H1 (cell line): ENCODE measurements around the gene GLUD1. TPM values are rescaled to one million over a fixed set of nuclear protein-coding genes. Genes with fewer than 3 reads are reported as not detected.

Source experiments
- CEBPB ChIP-seq: IDR thresholded peaks from 2 replicates; pipeline ENCODE4 v1.6.1; 2012; ENCODE audit warnings: low read depth, low read length
- CHD7 ChIP-seq: fragments of 300-600 bp; sonication (generic); IDR thresholded peaks from 2 replicates; pipeline ENCODE4 v1.7.1; 2012; ENCODE audit warnings: low read length, moderate library complexity, mild to moderate bottlenecking, inconsistent platforms; ENCODE audit not compliant: insufficient replicate concordance
- EP300 ChIP-seq, 2 experiments: IDR thresholded peaks; 1 replicate in 1 of 2; 2 replicates in 1 of 2; pipeline ENCODE4 v1.6.1; 2011 to 2012; ENCODE audit warnings: low read depth in 2 of 2, low read length in 2 of 2, mild to moderate bottlenecking in 2 of 2, borderline replicate concordance in 1 of 2, inconsistent platforms in 1 of 2, moderate library complexity in 1 of 2
- HDAC2 ChIP-seq, 2 experiments: fragments of 300-600 bp in 1 of 2; sonication (generic) in 1 of 2; IDR thresholded peaks; 2 replicates each; pipeline ENCODE4 v1.6.1; 2011 to 2012; ENCODE audit warnings: low read depth in 2 of 2, low read length in 2 of 2, mild to moderate bottlenecking in 2 of 2, moderate library complexity in 2 of 2, borderline replicate concordance in 1 of 2, inconsistent platforms in 1 of 2
- JUND ChIP-seq: IDR thresholded peaks from 2 replicates; pipeline ENCODE4 v1.6.1; 2011; ENCODE audit warnings: mild to moderate bottlenecking, improper control_type of control experiment, low read length
- POLR2AphosphoS5 ChIP-seq: IDR thresholded peaks from 2 replicates; pipeline ENCODE4 v1.6.1; 2011; ENCODE audit warnings: low read depth, low read length
- RFX5 ChIP-seq: IDR thresholded peaks from 2 replicates; pipeline ENCODE4 v1.6.1; 2011; ENCODE audit warnings: low read depth, low read length, improper control_type of control experiment, borderline replicate concordance
- RNF2 ChIP-seq: fragments of 200-900, 300-1000 bp; sonication (generic); IDR thresholded peaks from 2 replicates; pipeline ENCODE4 v1.7.1; 2016; ENCODE audit warnings: borderline replicate concordance, low read depth, mild to moderate bottlenecking, antibody characterized with exemption, low read length; ENCODE audit not compliant: poor library complexity, severe bottlenecking; ENCODE audit errors: missing control alignments
- polyA plus RNA-seq, 7 experiments: library from polyadenylated mRNA; depleted of rRNA in 3 of 7; stranded (reverse) in 5 of 7; unstranded in 2 of 7; fragments of >200 nt in 5 of 7; fragments of 200-250 nt in 2 of 7; gene quantifications; 1 replicate in 5 of 7; 2 replicates in 1 of 7; 4 replicates in 1 of 7; pipeline versions ENCODE4 v1.2.1 to v1.2.3, GENCODE V29; 2011 to 2013; ENCODE audit warnings: missing spikeins in 2 of 7, mixed read lengths in 2 of 7
- total RNA-seq: library from RNA; stranded (reverse); fragmentation: NEBNext Ultra II Directional; extraction: Animal tissue kit (Norgen Biotek cat#: 25700); gene quantifications from 2 replicates; pipeline ENCODE4 v1.2.1, GENCODE V29; 2021

The GLUD1 gene
- total and polyA plus RNA-seq, 2 of the 8 experiments (the other 6 are each of a cell fraction or from before 2014, with no cell fraction given) = 41.0 to 96.2 TPM

GRCh38 chr10:87092376-87092860, 2.2 kb downstream of the GLUD1 start (continued):
- no peak for TF ChIP-seq CHD7
- TF ChIP-seq JUND = no peak
- no peak for TF ChIP-seq CEBPB
- TF ChIP-seq RFX5 = no peak
- no peak for TF ChIP-seq POLR2AphosphoS5
- no peak for TF ChIP-seq HDAC2 (IDR thresholded peaks at IDR 0.05; ENCODE audit: borderline replicate concordance in 1 of 2, low read depth in 2 of 2, low read length in 2 of 2)
- TF ChIP-seq RNF2 = no peak
- TF ChIP-seq EP300 (IDR thresholded peaks at IDR 0.05; ENCODE audit: borderline replicate concordance in 1 of 2, low read depth in 2 of 2, low read length in 2 of 2) = no peak
- TF ChIP-seq, all 59 proteins: peak for 0
